ENCODE data around the gene HBD.

The HBD gene

DNA sequence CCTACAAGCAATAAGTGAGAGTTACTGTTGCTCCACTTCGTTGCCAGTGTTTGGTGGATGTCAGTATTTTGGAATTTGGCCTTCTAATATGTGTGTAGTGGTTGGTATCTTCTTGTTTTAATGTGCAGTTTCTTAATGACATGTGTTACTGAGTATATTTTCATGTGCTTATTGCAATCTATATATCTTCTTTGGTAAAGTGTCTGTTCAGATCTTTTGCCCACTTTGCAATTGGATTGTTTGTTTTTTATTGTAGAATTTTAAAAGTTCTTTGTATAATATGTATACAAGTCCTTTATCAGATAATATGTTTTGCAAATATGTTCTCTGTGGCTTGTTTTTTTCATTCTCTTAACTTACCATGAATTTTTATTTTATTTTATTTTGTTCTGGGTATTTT is 41.5 kb downstream of the HBD start:
- DNase-seq (ENCODE audit: low read depth), result no peak
- TF ChIP-seq, protein P1, sequence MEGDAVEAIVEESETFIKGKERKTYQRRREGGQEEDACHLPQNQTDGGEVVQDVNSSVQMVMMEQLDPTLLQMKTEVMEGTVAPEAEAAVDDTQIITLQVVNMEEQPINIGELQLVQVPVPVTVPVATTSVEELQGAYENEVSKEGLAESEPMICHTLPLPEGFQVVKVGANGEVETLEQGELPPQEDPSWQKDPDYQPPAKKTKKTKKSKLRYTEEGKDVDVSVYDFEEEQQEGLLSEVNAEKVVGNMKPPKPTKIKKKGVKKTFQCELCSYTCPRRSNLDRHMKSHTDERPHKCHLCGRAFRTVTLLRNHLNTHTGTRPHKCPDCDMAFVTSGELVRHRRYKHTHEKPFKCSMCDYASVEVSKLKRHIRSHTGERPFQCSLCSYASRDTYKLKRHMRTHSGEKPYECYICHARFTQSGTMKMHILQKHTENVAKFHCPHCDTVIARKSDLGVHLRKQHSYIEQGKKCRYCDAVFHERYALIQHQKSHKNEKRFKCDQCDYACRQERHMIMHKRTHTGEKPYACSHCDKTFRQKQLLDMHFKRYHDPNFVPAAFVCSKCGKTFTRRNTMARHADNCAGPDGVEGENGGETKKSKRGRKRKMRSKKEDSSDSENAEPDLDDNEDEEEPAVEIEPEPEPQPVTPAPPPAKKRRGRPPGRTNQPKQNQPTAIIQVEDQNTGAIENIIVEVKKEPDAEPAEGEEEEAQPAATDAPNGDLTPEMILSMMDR (conservative IDR thresholded peaks at IDR 0.05; ENCODE audit: low read length), result no peak
- H3K4me3 ChIP-seq (ENCODE audit: low read length), result no peak overlapping the region

DNA sequence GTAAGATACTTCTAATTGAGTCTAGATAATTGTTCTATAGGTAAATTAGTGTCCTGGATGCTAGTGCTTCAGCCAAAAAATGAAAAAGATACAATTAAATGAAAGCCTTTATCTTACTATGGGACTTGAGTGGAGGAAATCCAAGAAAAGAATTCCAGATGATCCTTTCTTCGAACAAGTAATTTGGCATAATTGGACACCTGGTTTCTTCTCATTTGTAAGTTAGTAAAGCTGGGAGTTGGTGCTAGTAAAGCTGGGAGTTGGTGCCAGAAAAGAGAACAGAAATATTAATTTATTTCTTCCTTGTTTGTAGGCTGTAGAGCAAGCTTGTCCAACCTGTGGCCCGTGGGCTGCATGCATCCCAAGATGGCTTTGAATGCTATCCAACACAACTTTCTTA is 46.1 kb downstream of the HBD start:
- no peak overlapping the region for H3K4me3 ChIP-seq (ENCODE audit: low read length)
- TF ChIP-seq, protein P1 (conservative IDR thresholded peaks at IDR 0.05; ENCODE audit: low read length), result no peak
- DNase-seq (ENCODE audit: low read depth), result no peak
